GM19463 (cell line): Measurements from ENCODE around the gene ANGPTL1.
"Not testable (repeated sequence)": the region's sequence is repeated elsewhere in the genome, so short reads cannot be mapped to it uniquely, and the experiment has no call there.

Experiments
- ATAC-seq: cut with Tn5 transposase; IDR thresholded peaks from one replicate; pipeline ENCODE4 v1.9.1; 2021; ENCODE audit warnings: mild to moderate bottlenecking, moderate library complexity; ENCODE audit not compliant: unreplicated experiment

The ANGPTL1 gene

GRCh38 chr1:178868706-178869105, 2.2 kb downstream of the ANGPTL1 start:
- ATAC-seq, result no peak

- no peak for ATAC-seq
These were observed 3.2 kb downstream of the ANGPTL1 start for GRCh38 chr1:178867670-178868069.

GRCh38 chr1:178864326-178864725, 6.6 kb downstream of the ANGPTL1 start:
- ATAC-seq, result no peak

GRCh38 chr1:178862864-178863263, 8.0 kb downstream of the ANGPTL1 start:
- ATAC-seq, result no peak

- no peak for ATAC-seq
These were observed 8.5 kb downstream of the ANGPTL1 start for GRCh38 chr1:178862416-178862815.

- ATAC-seq, result no peak
These were observed 13.8 kb downstream of the ANGPTL1 start for GRCh38 chr1:178857126-178857525.

- ATAC-seq, result no peak
These were observed 21.0 kb downstream of the ANGPTL1 start for GRCh38 chr1:178849918-178850317.

GRCh38 chr1:178847919-178848318, 23.0 kb downstream of the ANGPTL1 start:
- not testable (repeated sequence) for ATAC-seq

- ATAC-seq, result no peak
These were observed 23.5 kb downstream of the ANGPTL1 start for GRCh38 chr1:178847396-178847849.

- no peak for ATAC-seq
These were observed 24.6 kb downstream of the ANGPTL1 start for GRCh38 chr1:178846306-178846705.

- ATAC-seq, result no peak
These were observed 26.4 kb downstream of the ANGPTL1 start for GRCh38 chr1:178844436-178844835.

- ATAC-seq, result no peak
These were observed 45.7 kb downstream of the ANGPTL1 start for GRCh38 chr1:178825167-178825566.

GRCh38 chr1:178821134-178821866, 49.6 kb downstream of the ANGPTL1 start:
- ATAC-seq, result no peak

GRCh38 chr1:178819123-178819522, 51.8 kb downstream of the ANGPTL1 start:
- ATAC-seq, result no peak

- ATAC-seq, result no peak
These were observed 52.5 kb downstream of the ANGPTL1 start for GRCh38 chr1:178818416-178818815.

- ATAC-seq, result no peak
These were observed 60.3 kb downstream of the ANGPTL1 start for GRCh38 chr1:178810585-178810984.

- no peak for ATAC-seq
These were observed 62.3 kb downstream of the ANGPTL1 start for GRCh38 chr1:178808529-178808928.

GRCh38 chr1:178806665-178807300, 64.1 kb downstream of the ANGPTL1 start:
- ATAC-seq, result no peak

GRCh38 chr1:178802873-178803272, 68.0 kb downstream of the ANGPTL1 start:
- ATAC-seq, result no peak
